GM18520 (cell line): ENCODE measurements around the gene DAPK1.

Source experiments
- ATAC-seq: cut with Tn5 transposase; IDR thresholded peaks from one replicate; pipeline ENCODE4 v1.9.1; 2021; ENCODE audit not compliant: unreplicated experiment

Gene DAPK1

GRCh38 chr9:87638292-87638691, 140.6 kb downstream of the DAPK1 start:
- ATAC-seq, result no peak

- ATAC-seq, result no peak
Observed at GRCh38 chr9:87639949-87640348, 142.3 kb downstream of the DAPK1 start.

- ATAC-seq, result no peak
Observed at GRCh38 chr9:87640385-87640795, 142.7 kb downstream of the DAPK1 start.

GRCh38 chr9:87641067-87641466, 143.4 kb downstream of the DAPK1 start:
- ATAC-seq, result no peak

- no peak for ATAC-seq
Observed at GRCh38 chr9:87642330-87643106, 144.9 kb downstream of the DAPK1 start.

- no peak for ATAC-seq
Observed at GRCh38 chr9:87643107-87643650, 145.5 kb downstream of the DAPK1 start.

- no peak for ATAC-seq
Observed at GRCh38 chr9:87643778-87644570, 146.3 kb downstream of the DAPK1 start.

- ATAC-seq, result no peak
Observed at GRCh38 chr9:87644659-87645058, 147.0 kb downstream of the DAPK1 start.

GRCh38 chr9:87646546-87646945, 148.9 kb downstream of the DAPK1 start:
- no peak for ATAC-seq

GRCh38 chr9:87647114-87647513, 149.4 kb downstream of the DAPK1 start:
- no peak for ATAC-seq

- ATAC-seq, result no peak
Observed at GRCh38 chr9:87648606-87649005, 150.9 kb downstream of the DAPK1 start.

GRCh38 chr9:87650611-87651295, 153.1 kb downstream of the DAPK1 start:
- ATAC-seq, result no peak

GRCh38 chr9:87651431-87651830, 153.8 kb downstream of the DAPK1 start:
- ATAC-seq, result no peak

GRCh38 chr9:87653941-87654340, 156.3 kb downstream of the DAPK1 start:
- ATAC-seq, result no peak

- ATAC-seq, result no peak
Observed at GRCh38 chr9:87655731-87656130, 158.1 kb downstream of the DAPK1 start.

- ATAC-seq, result no peak
Observed at GRCh38 chr9:87656485-87656884, 158.8 kb downstream of the DAPK1 start.

- ATAC-seq, result no peak
Observed at GRCh38 chr9:87657190-87657589, 159.5 kb downstream of the DAPK1 start.

- no peak for ATAC-seq
Observed at GRCh38 chr9:87657893-87658292, 160.2 kb downstream of the DAPK1 start.

- ATAC-seq, result no peak
Observed at GRCh38 chr9:87658511-87658910, 160.8 kb downstream of the DAPK1 start.

- ATAC-seq, result no peak
Observed at GRCh38 chr9:87659534-87660419, 162.1 kb downstream of the DAPK1 start.
